Measurements from ENCODE around the gene SFR1.

DNA sequence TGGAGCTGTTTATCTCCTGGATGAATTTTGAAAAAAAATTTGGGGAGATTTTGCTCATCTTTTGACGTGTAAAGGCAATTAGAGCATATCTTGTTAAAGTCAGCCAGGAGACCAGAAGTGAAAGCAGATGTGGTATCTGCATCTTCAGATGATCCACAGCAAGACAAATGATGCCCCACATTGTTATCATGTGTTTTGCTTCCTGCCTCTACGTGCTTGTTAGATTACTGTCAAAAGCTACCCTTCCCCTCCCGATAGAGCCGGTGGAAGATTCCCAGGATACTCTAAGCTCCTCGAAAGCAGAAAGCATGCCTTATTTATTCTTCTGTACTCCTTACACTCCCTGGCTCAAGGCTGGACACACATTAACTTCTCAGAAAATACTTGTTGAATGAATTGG is 49.2 kb upstream of the SFR1 start:
- TF ChIP-seq, protein P1, sequence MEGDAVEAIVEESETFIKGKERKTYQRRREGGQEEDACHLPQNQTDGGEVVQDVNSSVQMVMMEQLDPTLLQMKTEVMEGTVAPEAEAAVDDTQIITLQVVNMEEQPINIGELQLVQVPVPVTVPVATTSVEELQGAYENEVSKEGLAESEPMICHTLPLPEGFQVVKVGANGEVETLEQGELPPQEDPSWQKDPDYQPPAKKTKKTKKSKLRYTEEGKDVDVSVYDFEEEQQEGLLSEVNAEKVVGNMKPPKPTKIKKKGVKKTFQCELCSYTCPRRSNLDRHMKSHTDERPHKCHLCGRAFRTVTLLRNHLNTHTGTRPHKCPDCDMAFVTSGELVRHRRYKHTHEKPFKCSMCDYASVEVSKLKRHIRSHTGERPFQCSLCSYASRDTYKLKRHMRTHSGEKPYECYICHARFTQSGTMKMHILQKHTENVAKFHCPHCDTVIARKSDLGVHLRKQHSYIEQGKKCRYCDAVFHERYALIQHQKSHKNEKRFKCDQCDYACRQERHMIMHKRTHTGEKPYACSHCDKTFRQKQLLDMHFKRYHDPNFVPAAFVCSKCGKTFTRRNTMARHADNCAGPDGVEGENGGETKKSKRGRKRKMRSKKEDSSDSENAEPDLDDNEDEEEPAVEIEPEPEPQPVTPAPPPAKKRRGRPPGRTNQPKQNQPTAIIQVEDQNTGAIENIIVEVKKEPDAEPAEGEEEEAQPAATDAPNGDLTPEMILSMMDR (IDR thresholded peaks at IDR 0.05) = no peak
- no peak for TF ChIP-seq POLR2A (IDR thresholded peaks at IDR 0.05)
- no peak for TF ChIP-seq EP300 (IDR thresholded peaks at IDR 0.05)
